GM18498 (cell line): ENCODE results near the gene RMDN3.

Source experiments
- ATAC-seq: cut with Tn5 transposase; IDR thresholded peaks from one replicate; pipeline ENCODE4 v1.9.1; 2021; ENCODE audit warnings: mild to moderate bottlenecking, moderate library complexity; ENCODE audit not compliant: unreplicated experiment

RMDN3 gene

DNA sequence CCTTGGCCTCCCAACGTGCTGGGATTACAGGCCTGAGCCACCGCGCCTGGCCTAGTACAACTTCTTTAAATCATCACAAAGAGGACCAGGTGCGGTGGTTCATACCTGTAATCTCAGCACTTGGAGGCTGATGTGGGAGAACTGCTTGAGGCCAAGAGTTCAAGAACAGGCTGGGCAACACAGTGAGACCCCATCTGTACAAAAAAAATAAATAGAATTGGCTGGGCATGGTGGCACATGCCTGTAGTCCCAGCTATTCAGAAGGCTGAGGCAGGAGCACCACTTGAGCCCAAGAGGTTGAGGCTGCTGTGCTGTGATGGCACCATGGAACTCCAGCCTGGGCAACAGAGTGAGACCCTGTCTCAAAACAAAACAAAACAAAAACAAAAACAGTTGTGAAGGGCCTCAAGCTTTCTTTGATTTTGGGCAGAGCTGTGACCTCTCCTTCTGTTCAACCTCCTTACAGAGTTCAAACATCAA, 5.9 kb downstream of the RMDN3 start:
- no peak for ATAC-seq

- no peak for ATAC-seq
These were observed 7.1 kb downstream of the RMDN3 start for GRCh38 chr15:40747685-40748631.

DNA sequence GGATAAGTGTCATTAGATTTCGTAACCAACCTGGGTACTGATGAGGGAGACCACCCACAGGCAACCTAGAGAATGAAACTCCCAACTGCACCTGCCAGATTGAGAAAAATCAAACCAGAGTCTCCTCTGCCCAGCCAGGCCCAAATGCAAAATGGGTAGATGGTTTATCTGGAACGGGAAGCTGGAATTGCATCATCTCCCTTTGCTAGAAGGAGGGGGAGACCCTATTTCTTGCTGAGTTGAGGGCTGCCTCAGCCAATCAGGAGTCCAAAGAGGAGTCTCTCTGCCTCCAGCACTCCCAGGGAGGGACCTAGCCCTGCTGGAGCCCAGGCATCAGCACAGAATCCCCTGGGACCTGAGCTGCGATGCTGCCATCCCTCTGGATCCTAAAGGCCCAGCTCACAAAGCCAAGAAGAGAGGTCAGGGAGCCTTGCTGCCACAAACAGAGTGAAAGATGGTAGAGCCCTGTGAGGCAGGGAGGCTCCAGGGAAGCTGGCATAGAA, 8.1 kb downstream of the RMDN3 start:
- ATAC-seq: no peak

DNA sequence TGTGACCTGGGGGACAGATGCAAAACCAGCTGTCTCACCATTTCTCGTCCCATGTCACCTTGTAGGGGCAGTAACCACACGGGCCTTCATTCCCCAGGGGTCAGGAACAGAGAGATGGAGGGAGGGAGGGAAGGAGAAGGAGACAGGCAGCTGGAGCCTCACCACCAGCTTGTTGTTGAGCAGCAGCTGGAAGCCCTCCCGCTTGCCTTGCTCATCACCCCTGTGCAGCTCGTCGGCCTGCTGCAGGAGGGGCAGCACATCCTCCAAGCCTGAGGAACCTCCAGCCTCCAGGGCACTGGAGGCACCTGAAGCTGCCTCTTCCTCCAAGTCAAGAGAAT, 10.3 kb downstream of the RMDN3 start:
- no peak for ATAC-seq

GRCh38 chr15:40743921-40744814, 10.9 kb downstream of the RMDN3 start:
- ATAC-seq: no peak

GRCh38 chr15:40743485-40743901, 11.6 kb downstream of the RMDN3 start:
- no peak for ATAC-seq

DNA sequence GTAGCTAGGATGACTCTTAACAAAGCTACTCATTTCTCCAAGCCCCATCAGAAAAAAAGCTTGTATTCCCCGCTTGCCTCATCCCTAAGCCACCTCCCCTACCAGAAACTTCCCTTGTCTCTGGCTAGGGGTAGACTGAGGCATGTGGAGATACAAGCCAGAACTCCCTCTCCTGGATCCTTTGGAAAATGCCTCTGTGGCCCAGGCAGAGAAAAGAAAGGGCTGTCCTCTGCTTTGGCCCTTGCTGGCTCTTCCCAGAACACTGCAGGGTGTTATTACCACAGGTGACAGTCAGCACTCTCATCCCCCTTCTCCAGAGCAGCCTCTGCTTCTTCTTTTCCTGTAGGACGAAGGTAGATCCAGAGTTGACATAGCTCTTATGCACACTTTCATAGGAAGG, 15.2 kb downstream of the RMDN3 start:
- ATAC-seq: no peak

GRCh38 chr15:40739047-40739446, 16.0 kb downstream of the RMDN3 start:
- ATAC-seq: no peak

DNA sequence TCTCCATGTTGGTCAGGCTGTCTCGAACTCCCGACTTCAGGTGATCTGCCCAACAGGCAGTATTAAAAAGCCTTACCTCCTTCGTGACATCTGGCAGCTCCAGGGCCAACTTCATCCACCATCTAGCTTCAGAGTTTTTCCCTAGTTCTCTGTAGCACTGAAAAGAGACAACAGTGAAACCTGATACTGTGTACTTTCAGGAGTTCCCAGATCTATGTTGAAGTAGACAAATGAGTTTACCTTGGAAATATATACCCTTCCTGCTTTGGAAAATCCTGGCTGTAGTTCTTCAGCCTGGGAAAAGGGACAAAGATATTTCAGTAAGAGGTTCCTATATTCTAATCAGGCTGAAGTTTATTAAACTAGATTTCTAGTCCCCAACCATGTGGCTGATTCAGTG, 18.0 kb downstream of the RMDN3 start:
- no peak for ATAC-seq

GRCh38 chr15:40736575-40736974, 18.5 kb downstream of the RMDN3 start:
- ATAC-seq: no peak

DNA sequence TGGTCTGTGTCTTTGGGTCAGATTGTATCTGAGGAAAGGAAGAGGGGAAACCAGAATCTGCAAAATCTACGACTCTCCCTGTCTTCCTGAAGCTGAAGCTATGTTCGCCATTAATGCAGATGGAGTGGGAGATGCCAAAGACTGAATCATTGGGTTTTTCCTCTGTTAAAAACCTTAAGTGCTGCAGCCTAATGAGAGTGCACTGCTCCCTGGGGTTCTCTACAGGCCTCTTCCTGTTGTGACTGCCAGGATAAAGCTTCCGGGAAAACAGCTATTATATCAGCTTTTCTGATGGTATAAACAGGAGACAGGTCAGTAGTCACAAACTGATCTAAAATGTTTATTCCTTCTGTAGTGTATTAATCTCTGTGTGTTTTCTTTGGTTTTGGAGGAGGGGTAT, 24.0 kb downstream of the RMDN3 start:
- no peak for ATAC-seq

DNA sequence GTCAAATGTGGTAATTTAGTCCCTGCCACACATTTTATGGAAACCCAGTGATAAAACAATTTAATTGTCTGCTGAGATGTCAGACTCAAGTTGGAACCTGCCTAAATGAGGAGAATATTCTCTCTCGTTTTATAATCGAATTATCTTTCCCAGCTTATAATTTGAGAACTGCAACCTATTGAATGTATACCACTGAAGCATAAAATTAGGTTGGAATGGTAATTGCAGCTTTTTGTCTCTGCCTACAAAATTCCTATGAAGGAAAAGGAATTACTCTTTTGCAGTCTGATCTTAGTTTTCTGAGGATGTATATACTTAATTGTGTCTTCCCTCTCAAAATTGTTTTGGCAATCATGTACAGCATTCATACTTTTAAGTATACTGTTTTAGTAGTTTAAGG, 31.1 kb downstream of the RMDN3 start:
- no peak for ATAC-seq

- no peak for ATAC-seq
These were observed 32.1 kb downstream of the RMDN3 start for GRCh38 chr15:40722934-40723333.

- ATAC-seq: no peak
These were observed 32.7 kb downstream of the RMDN3 start for GRCh38 chr15:40722354-40722753.

GRCh38 chr15:40721701-40722100, 33.4 kb downstream of the RMDN3 start:
- ATAC-seq: no peak

- no peak for ATAC-seq
These were observed 38.9 kb downstream of the RMDN3 start for GRCh38 chr15:40716165-40716564.

DNA sequence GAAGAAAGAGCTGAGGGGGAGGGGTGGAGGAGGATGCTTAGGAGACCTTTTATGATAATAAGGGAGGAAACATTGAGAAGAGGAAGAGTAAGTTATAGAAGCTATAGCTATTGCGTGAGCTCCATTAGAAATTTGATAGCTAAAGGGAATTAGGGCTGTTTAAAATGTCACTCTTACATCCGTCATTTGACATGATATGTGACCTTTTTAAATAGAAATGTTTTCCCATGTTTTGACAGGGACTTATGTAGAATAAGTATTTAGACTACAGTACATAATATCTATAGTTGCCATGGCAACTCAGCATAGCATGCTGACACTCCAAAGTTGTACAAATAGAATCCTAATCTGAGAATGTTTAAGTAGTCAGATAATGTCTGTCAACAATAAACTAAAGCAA, 40.9 kb downstream of the RMDN3 start:
- no peak for ATAC-seq

- no peak for ATAC-seq
These were observed 48.9 kb downstream of the RMDN3 start for GRCh38 chr15:40706121-40706520.

- no peak for ATAC-seq
These were observed 53.0 kb downstream of the RMDN3 start for GRCh38 chr15:40702077-40702476.

DNA sequence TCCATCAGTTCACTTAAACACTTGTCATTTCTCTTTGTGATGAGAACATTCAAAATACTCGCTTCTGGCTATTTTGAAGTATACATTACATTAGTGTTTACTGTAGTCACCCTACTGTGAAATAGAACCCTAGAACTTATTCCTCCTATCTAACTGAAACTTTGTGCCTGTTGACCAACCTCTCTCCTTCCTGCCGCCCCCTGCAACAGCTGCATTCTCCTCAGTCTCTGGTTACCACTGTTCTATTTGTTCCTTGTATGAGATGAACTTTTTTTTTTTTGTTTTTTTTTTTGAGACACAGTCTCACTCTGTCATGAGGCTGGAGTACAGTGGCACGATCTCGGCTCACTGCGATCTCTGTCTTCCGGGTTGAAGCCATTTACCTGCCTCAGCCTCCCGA, 57.1 kb downstream of the RMDN3 start:
- no peak for ATAC-seq

GRCh38 chr15:40696228-40696627, 58.8 kb downstream of the RMDN3 start:
- no peak for ATAC-seq

- no peak for ATAC-seq
These were observed 59.6 kb downstream of the RMDN3 start for GRCh38 chr15:40695469-40695890.
